Caki2 (cell line): ENCODE measurements around the gene BAIAP2. TPM values are rescaled to one million over a fixed set of nuclear protein-coding genes. Genes with fewer than 3 reads are reported as not detected.

Experiments used
- DNase-seq: peaks from one replicate; pipeline ENCODE4 v3.0.0-alpha.2; 2015; ENCODE audit warnings: low read depth
- in situ Hi-C: cut with HindIII; loops from 2 replicates; pipeline ENCODE4 v1.10.0; 2016; ENCODE audit warnings: low sequenced_read_pairs, low pct_unique_long_range_greater_than_20kb, mixed read lengths
- total RNA-seq: library from RNA; depleted of rRNA; stranded (reverse); fragments of >200 nt; shearing (Covaris generic); gene quantifications from 2 replicates; pipeline ENCODE4 v1.2.3, GENCODE V29; 2014; ENCODE audit warnings: low replicate concordance

The BAIAP2 gene
- total RNA-seq, 1 experiment from 2014 or later, result 30.1 TPM

- peak; percentile 95 for DNase-seq
Measured at GRCh38 chr17:81044764-81045589, 10.0 kb downstream of the BAIAP2 start.

GRCh38 chr17:81045590-81046095 is 10.7 kb downstream of the BAIAP2 start:
- no peak for DNase-seq
- in situ Hi-C loops, result no loop called here

More at GRCh38 chr17:81044764-81045589, 10.0 kb downstream of the BAIAP2 start:
- in situ Hi-C loops, result no loop called here

- in situ Hi-C loops, result no loop called here
- no peak for DNase-seq
Measured at GRCh38 chr17:81046132-81046769, 11.3 kb downstream of the BAIAP2 start.

DNA sequence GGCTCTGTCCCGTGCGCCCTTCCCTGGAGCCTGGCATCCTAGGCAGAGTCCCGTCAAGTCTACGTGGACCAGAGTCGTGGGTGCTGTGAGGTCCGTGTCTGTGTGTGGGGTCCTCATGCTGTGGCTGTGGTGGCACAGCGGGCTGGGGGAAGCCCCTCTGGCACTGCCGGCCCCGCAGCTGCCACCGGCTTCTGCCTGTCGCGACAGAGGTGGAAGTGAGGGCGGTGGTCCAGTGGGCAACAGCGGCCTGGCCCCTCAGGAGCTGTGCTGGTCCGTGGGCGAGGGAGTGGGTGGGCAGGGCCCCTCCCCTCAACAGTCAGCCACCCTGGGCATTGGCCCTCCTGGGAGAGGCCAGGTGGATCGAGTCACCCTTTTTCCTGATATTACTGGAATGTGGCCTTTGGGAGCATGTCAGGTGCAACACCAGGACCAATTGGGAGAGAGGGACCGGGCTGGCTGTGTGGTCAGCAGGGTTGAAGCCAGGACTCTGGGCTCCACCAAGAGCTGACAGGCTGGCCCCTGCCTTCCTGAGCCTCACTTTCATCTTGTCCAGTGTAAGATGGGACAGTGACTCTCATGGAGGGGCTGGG is 11.9 kb downstream of the BAIAP2 start:
- peak; percentile 35 for DNase-seq
- in situ Hi-C loops, result no loop called here

GRCh38 chr17:81048827-81049371 is 13.9 kb downstream of the BAIAP2 start:
- no peak for DNase-seq
- in situ Hi-C loops, result no loop called here

GRCh38 chr17:81049372-81049911 is 14.5 kb downstream of the BAIAP2 start:
- no peak for DNase-seq
- in situ Hi-C loops, result no loop called here

DNA sequence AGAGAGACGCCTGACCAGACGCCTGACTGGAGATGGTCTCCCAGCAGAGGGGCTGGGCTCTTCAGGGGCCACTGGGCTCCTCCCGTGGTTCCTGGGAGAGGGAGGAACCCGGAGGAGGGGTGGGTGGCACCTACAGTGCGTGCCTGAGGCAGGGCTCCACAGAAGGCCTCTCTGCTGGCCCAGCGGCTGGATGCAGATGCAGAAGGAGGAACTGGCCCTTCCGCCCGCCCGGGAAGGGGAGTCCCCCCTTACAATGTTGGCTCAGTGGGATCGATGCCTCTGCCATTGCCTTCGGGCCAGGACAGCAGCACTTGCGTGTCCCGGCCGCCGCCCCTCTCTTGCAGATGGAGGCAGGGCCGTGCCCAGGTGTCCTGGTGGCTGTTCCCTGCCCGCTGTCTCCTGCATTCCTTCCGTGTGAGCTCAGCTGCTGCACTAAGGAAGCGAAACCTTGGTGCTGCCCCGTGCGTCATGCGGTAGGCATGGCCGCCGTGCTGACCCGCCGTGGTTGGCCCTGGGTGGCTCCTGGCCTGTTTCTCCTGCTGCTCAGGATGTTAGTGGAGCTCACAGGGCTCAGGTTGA is 15.1 kb downstream of the BAIAP2 start:
- peak; percentile 94 for DNase-seq
- in situ Hi-C loops, result no loop called here

GRCh38 chr17:81050645-81051625 is 16.0 kb downstream of the BAIAP2 start:
- in situ Hi-C loops, result no loop called here
- DNase-seq, result no peak

DNA sequence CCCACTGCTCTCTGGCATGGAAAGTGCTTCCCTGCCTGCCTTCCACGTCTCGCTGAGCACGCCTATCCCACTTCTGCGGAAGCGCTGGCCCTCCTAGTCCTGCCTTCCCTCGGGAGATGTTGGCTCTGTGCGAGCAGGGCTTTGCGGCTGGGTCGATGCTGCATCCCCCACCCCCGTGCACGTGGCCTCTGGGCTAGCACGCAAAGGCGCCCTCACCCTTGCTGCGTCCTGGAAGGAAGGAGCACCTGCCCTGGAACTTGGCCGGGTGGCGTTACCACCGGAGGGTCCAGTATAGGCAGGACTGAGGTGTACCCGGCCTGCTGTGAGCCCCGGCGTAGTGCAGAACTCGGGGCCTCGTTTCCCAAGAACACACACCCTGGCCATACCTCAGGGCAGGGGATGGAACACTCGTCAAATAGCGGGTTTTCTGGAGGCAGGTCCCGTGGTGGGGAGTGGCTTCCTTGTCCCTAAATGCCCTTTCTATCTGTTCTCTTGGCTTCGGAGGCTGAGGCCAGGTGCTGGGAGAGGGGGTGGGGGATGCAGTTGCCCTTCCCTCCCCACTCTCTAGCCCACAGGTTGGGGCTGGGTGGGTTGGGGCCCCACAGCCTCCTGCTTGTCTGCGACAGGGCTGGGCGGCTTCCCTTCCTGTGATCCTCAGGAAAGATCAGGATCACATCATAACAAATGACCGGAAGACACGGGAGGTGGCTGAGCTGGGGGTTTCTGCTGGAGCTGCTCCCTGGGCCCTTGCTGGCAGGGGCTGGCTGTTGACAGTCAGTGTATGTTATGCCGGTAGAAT is 17.4 kb downstream of the BAIAP2 start:
- in situ Hi-C loops, result no loop called here
- DNase-seq, result no peak

- in situ Hi-C loops, result no loop called here
- DNase-seq, result no peak
Measured at GRCh38 chr17:81053041-81053970, 18.4 kb downstream of the BAIAP2 start.

- in situ Hi-C loops, result no loop called here
- DNase-seq, result no peak
Measured at GRCh38 chr17:81054308-81054707, 19.4 kb downstream of the BAIAP2 start.

GRCh38 chr17:81054881-81055370 is 20.0 kb downstream of the BAIAP2 start:
- in situ Hi-C loops, result no loop called here

GRCh38 chr17:81056312-81056711 is 21.4 kb downstream of the BAIAP2 start:
- in situ Hi-C loops, result no loop called here

More at GRCh38 chr17:81054881-81055370, 20.0 kb downstream of the BAIAP2 start:
- no peak for DNase-seq

DNA sequence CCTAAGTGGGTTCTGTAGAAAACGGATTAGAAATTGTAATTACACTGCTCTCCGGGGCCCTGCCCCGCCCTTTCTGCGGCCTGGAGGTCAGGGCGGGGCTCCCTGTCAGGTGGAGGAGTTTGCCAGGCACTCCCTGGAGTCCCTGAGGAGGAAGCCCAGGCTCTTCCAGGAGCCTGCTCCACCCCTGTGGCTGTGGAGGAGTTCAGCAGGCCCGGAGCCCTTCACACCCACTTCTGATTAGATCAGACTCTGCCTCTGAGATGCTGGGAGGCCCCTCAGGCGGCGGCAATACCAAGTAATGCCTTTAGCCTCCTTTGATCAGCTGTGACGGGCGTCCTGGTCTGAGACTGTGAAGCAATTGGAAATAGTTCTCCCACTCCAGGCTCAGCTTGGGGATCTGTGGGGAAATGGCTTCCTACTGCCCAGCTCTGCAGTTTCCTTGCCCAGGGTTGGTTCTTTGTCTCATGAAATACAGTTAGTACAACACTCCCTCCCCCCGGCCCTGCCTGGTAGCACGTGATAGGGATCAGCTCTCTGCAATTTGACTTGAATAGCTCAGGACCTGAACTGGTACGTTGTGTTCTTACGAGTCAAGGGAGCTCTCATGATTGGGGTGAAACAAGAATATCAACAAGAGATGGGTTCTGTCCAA is 22.3 kb downstream of the BAIAP2 start:
- DNase-seq, result peak; percentile 29
- in situ Hi-C loops, result no loop called here

More at GRCh38 chr17:81056312-81056711, 21.4 kb downstream of the BAIAP2 start:
- no peak for DNase-seq

- no peak for DNase-seq
- in situ Hi-C loops, result no loop called here
Measured at GRCh38 chr17:81057777-81058176, 22.8 kb downstream of the BAIAP2 start.
